Measurements from ENCODE around the gene USPL1.
"Not testable (repeated sequence)": the region's sequence is repeated elsewhere in the genome, so short reads cannot be mapped to it uniquely, and the experiment has no call there.

USPL1 gene

GRCh38 chr13:30629527-30629926 is 11.8 kb downstream of the USPL1 start:
- no peaks in the 10 kb centered on the region for H3K9me3 ChIP-seq (ENCODE audit: control insufficient read depth, low read length)
- no peak overlapping the region for H3K4me3 ChIP-seq (ENCODE audit: insufficient read depth, low read depth, low read length, poor library complexity, severe bottlenecking)
- H3K27me3 ChIP-seq (replicated peaks; ENCODE audit: control insufficient read depth, insufficient read depth, low read length, poor library complexity, severe bottlenecking): no peaks in the 10 kb centered on the region
- H3K27ac ChIP-seq (ENCODE audit: insufficient read depth, low read length, poor library complexity, severe bottlenecking): no peak overlapping the region
- DNase-seq: no peak
- H3K36me3 ChIP-seq (ENCODE audit: control insufficient read depth, insufficient read depth, low read length): peaks cover 37% of the 10 kb centered on the region
- H3K4me1 ChIP-seq (ENCODE audit: control insufficient read depth, insufficient read depth, low read length, poor library complexity, severe bottlenecking): no peaks in the 10 kb centered on the region

- H3K4me1 ChIP-seq (ENCODE audit: control insufficient read depth, insufficient read depth, low read length, poor library complexity, severe bottlenecking): no peaks in the 10 kb centered on the region
- no peaks in the 10 kb centered on the region for H3K9me3 ChIP-seq (ENCODE audit: control insufficient read depth, low read length)
- H3K27me3 ChIP-seq (replicated peaks; ENCODE audit: control insufficient read depth, insufficient read depth, low read length, poor library complexity, severe bottlenecking): no peaks in the 10 kb centered on the region
- H3K27ac ChIP-seq (ENCODE audit: insufficient read depth, low read length, poor library complexity, severe bottlenecking): no peak overlapping the region
- H3K4me3 ChIP-seq (ENCODE audit: insufficient read depth, low read depth, low read length, poor library complexity, severe bottlenecking): no peak overlapping the region
- no peak for DNase-seq
- peaks cover 39% of the 10 kb centered on the region for H3K36me3 ChIP-seq (ENCODE audit: control insufficient read depth, insufficient read depth, low read length)
Observed at GRCh38 chr13:30633861-30634260, 16.1 kb downstream of the USPL1 start.

- DNase-seq: no peak
- Histone ChIP-seq H3K4me1 (ENCODE audit: control insufficient read depth, insufficient read depth, low read length, poor library complexity, severe bottlenecking) (no peaks in the 10 kb centered on the region), H3K27me3 (replicated peaks; ENCODE audit: control insufficient read depth, insufficient read depth, low read length, poor library complexity, severe bottlenecking) (no peaks in the 10 kb centered on the region), H3K36me3 (ENCODE audit: control insufficient read depth, insufficient read depth, low read length) (peaks cover 43% of the 10 kb centered on the region), H3K27ac (ENCODE audit: insufficient read depth, low read length, poor library complexity, severe bottlenecking) (no peak overlapping the region), H3K4me3 (ENCODE audit: insufficient read depth, low read depth, low read length, poor library complexity, severe bottlenecking) (no peak overlapping the region), H3K9me3 (ENCODE audit: control insufficient read depth, low read length) (no peaks in the 10 kb centered on the region)
Observed at GRCh38 chr13:30634838-30635237, 17.1 kb downstream of the USPL1 start.

GRCh38 chr13:30638301-30638700 is 20.6 kb downstream of the USPL1 start:
- no peak for DNase-seq
- peaks cover 42% of the 10 kb centered on the region for H3K36me3 ChIP-seq (ENCODE audit: control insufficient read depth, insufficient read depth, low read length)
- no peak overlapping the region for H3K27ac ChIP-seq (ENCODE audit: insufficient read depth, low read length, poor library complexity, severe bottlenecking)
- no peaks in the 10 kb centered on the region for H3K9me3 ChIP-seq (ENCODE audit: control insufficient read depth, low read length)
- no peaks in the 10 kb centered on the region for H3K27me3 ChIP-seq (replicated peaks; ENCODE audit: control insufficient read depth, insufficient read depth, low read length, poor library complexity, severe bottlenecking)
- H3K4me1 ChIP-seq (ENCODE audit: control insufficient read depth, insufficient read depth, low read length, poor library complexity, severe bottlenecking): no peaks in the 10 kb centered on the region
- H3K4me3 ChIP-seq (ENCODE audit: insufficient read depth, low read depth, low read length, poor library complexity, severe bottlenecking): no peak overlapping the region

- Histone ChIP-seq H3K9me3 (ENCODE audit: control insufficient read depth, low read length) (no peaks in the 10 kb centered on the region), H3K4me1 (ENCODE audit: control insufficient read depth, insufficient read depth, low read length, poor library complexity, severe bottlenecking) (no peaks in the 10 kb centered on the region), H3K27me3 (replicated peaks; ENCODE audit: control insufficient read depth, insufficient read depth, low read length, poor library complexity, severe bottlenecking) (no peaks in the 10 kb centered on the region), H3K36me3 (ENCODE audit: control insufficient read depth, insufficient read depth, low read length) (peaks cover 42% of the 10 kb centered on the region), H3K27ac (ENCODE audit: insufficient read depth, low read length, poor library complexity, severe bottlenecking) (no peak overlapping the region), H3K4me3 (ENCODE audit: insufficient read depth, low read depth, low read length, poor library complexity, severe bottlenecking) (no peak overlapping the region)
- no peak for DNase-seq
Observed at GRCh38 chr13:30639671-30640070, 22.0 kb downstream of the USPL1 start.

- not testable (repeated sequence) for H3K9me3 ChIP-seq (ENCODE audit: control insufficient read depth, low read length); H3K27ac ChIP-seq (ENCODE audit: insufficient read depth, low read length, poor library complexity, severe bottlenecking); H3K4me1 ChIP-seq (ENCODE audit: control insufficient read depth, insufficient read depth, low read length, poor library complexity, severe bottlenecking); DNase-seq; H3K27me3 ChIP-seq (replicated peaks; ENCODE audit: control insufficient read depth, insufficient read depth, low read length, poor library complexity, severe bottlenecking); H3K4me3 ChIP-seq (ENCODE audit: insufficient read depth, low read depth, low read length, poor library complexity, severe bottlenecking)
- peaks cover 54% of the 10 kb centered on the region for H3K36me3 ChIP-seq (ENCODE audit: control insufficient read depth, insufficient read depth, low read length)
Observed at GRCh38 chr13:30641173-30641572, 23.5 kb downstream of the USPL1 start.

GRCh38 chr13:30645629-30646028 is 27.9 kb downstream of the USPL1 start:
- DNase-seq: no peak
- Histone ChIP-seq H3K27ac (ENCODE audit: insufficient read depth, low read length, poor library complexity, severe bottlenecking) (no peak overlapping the region), H3K4me3 (ENCODE audit: insufficient read depth, low read depth, low read length, poor library complexity, severe bottlenecking) (no peak overlapping the region), H3K36me3 (ENCODE audit: control insufficient read depth, insufficient read depth, low read length) (peaks cover 74% of the 10 kb centered on the region), H3K27me3 (replicated peaks; ENCODE audit: control insufficient read depth, insufficient read depth, low read length, poor library complexity, severe bottlenecking) (no peaks in the 10 kb centered on the region), H3K4me1 (ENCODE audit: control insufficient read depth, insufficient read depth, low read length, poor library complexity, severe bottlenecking) (no peaks in the 10 kb centered on the region), H3K9me3 (ENCODE audit: control insufficient read depth, low read length) (no peaks in the 10 kb centered on the region)

- H3K9me3 ChIP-seq (ENCODE audit: control insufficient read depth, low read length): no peaks in the 10 kb centered on the region
Observed at GRCh38 chr13:30647420-30647819, 29.7 kb downstream of the USPL1 start.

GRCh38 chr13:30647824-30648521 is 30.3 kb downstream of the USPL1 start:
- Histone ChIP-seq H3K27me3 (replicated peaks; ENCODE audit: control insufficient read depth, insufficient read depth, low read length, poor library complexity, severe bottlenecking) (no peaks in the 10 kb centered on the region), H3K4me3 (ENCODE audit: insufficient read depth, low read depth, low read length, poor library complexity, severe bottlenecking) (no peak overlapping the region), H3K27ac (ENCODE audit: insufficient read depth, low read length, poor library complexity, severe bottlenecking) (no peak overlapping the region), H3K9me3 (ENCODE audit: control insufficient read depth, low read length) (no peaks in the 10 kb centered on the region), H3K4me1 (ENCODE audit: control insufficient read depth, insufficient read depth, low read length, poor library complexity, severe bottlenecking) (no peaks in the 10 kb centered on the region), H3K36me3 (ENCODE audit: control insufficient read depth, insufficient read depth, low read length) (peaks cover 73% of the 10 kb centered on the region)
- no peak for DNase-seq

More at GRCh38 chr13:30647420-30647819, 29.7 kb downstream of the USPL1 start:
- Histone ChIP-seq H3K4me1 (ENCODE audit: control insufficient read depth, insufficient read depth, low read length, poor library complexity, severe bottlenecking) (no peaks in the 10 kb centered on the region), H3K36me3 (ENCODE audit: control insufficient read depth, insufficient read depth, low read length) (peaks cover 73% of the 10 kb centered on the region), H3K27ac (ENCODE audit: insufficient read depth, low read length, poor library complexity, severe bottlenecking) (no peak overlapping the region), H3K4me3 (ENCODE audit: insufficient read depth, low read depth, low read length, poor library complexity, severe bottlenecking) (no peak overlapping the region), H3K27me3 (replicated peaks; ENCODE audit: control insufficient read depth, insufficient read depth, low read length, poor library complexity, severe bottlenecking) (no peaks in the 10 kb centered on the region)
- no peak for DNase-seq

GRCh38 chr13:30648522-30649012 is 30.8 kb downstream of the USPL1 start:
- Histone ChIP-seq H3K9me3 (ENCODE audit: control insufficient read depth, low read length) (no peaks in the 10 kb centered on the region), H3K4me3 (ENCODE audit: insufficient read depth, low read depth, low read length, poor library complexity, severe bottlenecking) (no peak overlapping the region), H3K27me3 (replicated peaks; ENCODE audit: control insufficient read depth, insufficient read depth, low read length, poor library complexity, severe bottlenecking) (no peaks in the 10 kb centered on the region), H3K36me3 (ENCODE audit: control insufficient read depth, insufficient read depth, low read length) (peaks cover 70% of the 10 kb centered on the region), H3K4me1 (ENCODE audit: control insufficient read depth, insufficient read depth, low read length, poor library complexity, severe bottlenecking) (no peaks in the 10 kb centered on the region), H3K27ac (ENCODE audit: insufficient read depth, low read length, poor library complexity, severe bottlenecking) (no peak overlapping the region)
- DNase-seq: no peak

Data from effector memory CD4-positive, alpha-beta T cell (primary cell).